IMR-90 (cell line): ENCODE results near the gene ZNF639.
"Not testable (repeated sequence)": the region's sequence is repeated elsewhere in the genome, so short reads cannot be mapped to it uniquely, and the experiment has no call there.

Experiments
- CHD1 ChIP-seq: IDR thresholded peaks from 2 replicates; pipeline ENCODE4 v1.6.1; 2012; ENCODE audit warnings: low read depth, low read length, improper control_type of control experiment
- MAFK ChIP-seq: IDR thresholded peaks from 2 replicates; pipeline ENCODE4 v1.6.1; 2012; ENCODE audit warnings: low read depth, low read length, improper control_type of control experiment
- POLR2A ChIP-seq: IDR thresholded peaks from 2 replicates; pipeline ENCODE4 v1.6.1; 2012; ENCODE audit warnings: mild to moderate bottlenecking, low read depth, low read length
- RAD21 ChIP-seq: IDR thresholded peaks from 2 replicates; pipeline ENCODE4 v1.6.1; 2012; ENCODE audit warnings: low read length, improper control_type of control experiment
- RFX5 ChIP-seq: IDR thresholded peaks from 2 replicates; pipeline ENCODE4 v1.8.0; 2012; ENCODE audit warnings: low read depth, mild to moderate bottlenecking, low read length, moderate library complexity
- TF ChIP-seq, protein P1 (sequence below): conservative IDR thresholded peaks from 2 replicates; pipeline ENCODE4 v1.5.1; 2012; ENCODE audit warnings: mild to moderate bottlenecking, low read depth, low read length, improper control_type of control experiment
- TF ChIP-seq, protein P2 (sequence below): fragments of 150-350 bp; IDR thresholded peaks from 2 replicates; pipeline ENCODE4 v1.6.1; 2017; ENCODE audit warnings: mild to moderate bottlenecking, antibody characterized with exemption, low read length, low read depth

GRCh38 chr3:179274434-179274833 lies 48.4 kb upstream of the ZNF639 start:
- TF ChIP-seq RFX5, POLR2A, CHD1, RAD21, MAFK: not testable (repeated sequence)
- TF ChIP-seq, protein P1, sequence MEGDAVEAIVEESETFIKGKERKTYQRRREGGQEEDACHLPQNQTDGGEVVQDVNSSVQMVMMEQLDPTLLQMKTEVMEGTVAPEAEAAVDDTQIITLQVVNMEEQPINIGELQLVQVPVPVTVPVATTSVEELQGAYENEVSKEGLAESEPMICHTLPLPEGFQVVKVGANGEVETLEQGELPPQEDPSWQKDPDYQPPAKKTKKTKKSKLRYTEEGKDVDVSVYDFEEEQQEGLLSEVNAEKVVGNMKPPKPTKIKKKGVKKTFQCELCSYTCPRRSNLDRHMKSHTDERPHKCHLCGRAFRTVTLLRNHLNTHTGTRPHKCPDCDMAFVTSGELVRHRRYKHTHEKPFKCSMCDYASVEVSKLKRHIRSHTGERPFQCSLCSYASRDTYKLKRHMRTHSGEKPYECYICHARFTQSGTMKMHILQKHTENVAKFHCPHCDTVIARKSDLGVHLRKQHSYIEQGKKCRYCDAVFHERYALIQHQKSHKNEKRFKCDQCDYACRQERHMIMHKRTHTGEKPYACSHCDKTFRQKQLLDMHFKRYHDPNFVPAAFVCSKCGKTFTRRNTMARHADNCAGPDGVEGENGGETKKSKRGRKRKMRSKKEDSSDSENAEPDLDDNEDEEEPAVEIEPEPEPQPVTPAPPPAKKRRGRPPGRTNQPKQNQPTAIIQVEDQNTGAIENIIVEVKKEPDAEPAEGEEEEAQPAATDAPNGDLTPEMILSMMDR = not testable (repeated sequence)
- TF ChIP-seq, protein P2, sequence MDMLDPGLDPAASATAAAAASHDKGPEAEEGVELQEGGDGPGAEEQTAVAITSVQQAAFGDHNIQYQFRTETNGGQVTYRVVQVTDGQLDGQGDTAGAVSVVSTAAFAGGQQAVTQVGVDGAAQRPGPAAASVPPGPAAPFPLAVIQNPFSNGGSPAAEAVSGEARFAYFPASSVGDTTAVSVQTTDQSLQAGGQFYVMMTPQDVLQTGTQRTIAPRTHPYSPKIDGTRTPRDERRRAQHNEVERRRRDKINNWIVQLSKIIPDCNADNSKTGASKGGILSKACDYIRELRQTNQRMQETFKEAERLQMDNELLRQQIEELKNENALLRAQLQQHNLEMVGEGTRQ = not testable (repeated sequence)
